ENCODE results near the gene SHKBP1.
"Not testable (repeated sequence)": the region's sequence is repeated elsewhere in the genome, so short reads cannot be mapped to it uniquely, and the experiment has no call there.

Gene SHKBP1

GRCh38 chr19:40623403-40624251, 47.0 kb downstream of the SHKBP1 start:
- peaks cover 3% of the 10 kb centered on the region; the same call in 1 of the 2 replicates for H3K4me1 ChIP-seq
- peak overlapping the region; percentile 30 for H3K4me3 ChIP-seq (ENCODE audit: low read depth, low read length)
- H3K9me3 ChIP-seq = no peaks in the 10 kb centered on the region
- DNase-seq = peak; percentile 93
- no peak for TF ChIP-seq CTCF (IDR thresholded peaks at IDR 0.05; ENCODE audit: low read depth, low read length)
- no peaks in the 10 kb centered on the region for H3K36me3 ChIP-seq
- H3K27me3 ChIP-seq = no peaks in the 10 kb centered on the region

DNA sequence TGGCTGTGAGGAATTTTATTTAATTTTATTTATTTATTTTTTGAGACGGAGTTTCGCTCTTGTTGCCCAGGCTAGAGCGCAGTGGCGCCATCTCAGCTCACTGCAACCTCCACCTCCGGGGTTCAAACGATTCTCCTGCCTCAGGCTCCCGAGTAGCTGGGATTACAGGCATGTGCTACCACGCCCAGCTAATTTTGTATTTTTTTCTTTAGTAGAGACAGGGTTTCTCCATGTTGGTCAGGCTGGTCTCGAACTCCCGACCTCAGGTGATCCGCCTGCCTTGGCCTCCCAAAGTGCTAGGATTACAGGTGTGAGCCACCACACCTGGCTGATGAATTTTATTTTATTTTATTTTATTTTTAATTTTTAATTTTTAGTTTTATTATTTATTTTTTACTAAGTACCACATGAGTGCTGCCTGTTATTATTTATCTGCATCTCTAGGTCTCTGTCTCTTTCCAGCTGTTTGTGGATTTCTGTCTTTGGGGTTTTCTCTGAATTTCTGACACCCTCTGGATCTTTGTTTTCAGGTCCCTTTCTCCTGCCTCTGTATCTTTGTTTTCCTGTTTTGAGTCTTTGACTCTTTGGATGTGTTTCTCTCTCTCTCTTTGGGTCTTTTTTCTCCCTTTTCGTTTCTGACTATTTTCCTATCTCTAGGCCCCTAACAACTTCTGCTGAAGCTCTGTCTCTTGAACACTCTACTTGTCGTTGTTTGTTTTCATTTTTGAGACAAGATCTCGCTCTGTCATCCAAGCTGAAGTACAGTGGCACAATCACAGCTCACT, 47.9 kb downstream of the SHKBP1 start:
- H3K27me3 ChIP-seq; H3K4me1 ChIP-seq; H3K9me3 ChIP-seq; DNase-seq; H3K36me3 ChIP-seq; H3K4me3 ChIP-seq (ENCODE audit: low read depth, low read length): not testable (repeated sequence)

GRCh38 chr19:40625406-40626120, 48.9 kb downstream of the SHKBP1 start:
- no peaks in the 10 kb centered on the region for H3K36me3 ChIP-seq

DNA sequence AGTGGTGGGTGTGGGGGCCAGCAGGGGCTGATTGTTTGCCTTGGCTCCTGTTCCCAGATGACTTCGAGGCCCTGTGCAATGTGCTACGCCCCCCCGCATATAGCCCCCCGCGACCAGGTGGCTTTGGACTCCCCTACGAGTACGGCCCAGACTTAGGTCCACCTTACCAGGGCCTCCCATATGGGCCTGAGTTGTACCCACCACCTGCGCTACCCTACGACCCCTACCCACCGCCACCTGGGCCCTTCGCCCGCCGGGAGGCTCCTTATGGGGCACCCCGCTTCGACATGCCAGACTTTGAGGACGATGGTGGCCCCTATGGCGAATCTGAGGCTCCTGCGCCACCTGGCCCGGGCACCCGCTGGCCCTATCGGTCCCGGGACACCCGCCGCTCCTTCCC, 50.2 kb downstream of the SHKBP1 start:
- peaks cover 3% of the 10 kb centered on the region; the same call in 1 of the 2 replicates for H3K4me1 ChIP-seq
- H3K36me3 ChIP-seq = no peaks in the 10 kb centered on the region
- no peaks in the 10 kb centered on the region for H3K27me3 ChIP-seq
- H3K4me3 ChIP-seq (ENCODE audit: low read depth, low read length) = no peak overlapping the region
- DNase-seq = no peak
- TF ChIP-seq CTCF (IDR thresholded peaks at IDR 0.05; ENCODE audit: low read depth, low read length) = no peak
- no peaks in the 10 kb centered on the region for H3K9me3 ChIP-seq

More at GRCh38 chr19:40625406-40626120, 48.9 kb downstream of the SHKBP1 start:
- no peaks in the 10 kb centered on the region for H3K9me3 ChIP-seq
- H3K4me3 ChIP-seq (ENCODE audit: low read depth, low read length) = no peak overlapping the region
- no peak for DNase-seq
- peaks cover 3% of the 10 kb centered on the region; the same call in 1 of the 2 replicates for H3K4me1 ChIP-seq
- H3K27me3 ChIP-seq = no peaks in the 10 kb centered on the region
- no peak for TF ChIP-seq CTCF (IDR thresholded peaks at IDR 0.05; ENCODE audit: low read depth, low read length)

GRCh38 chr19:40627486-40628279, 51.0 kb downstream of the SHKBP1 start:
- TF ChIP-seq CTCF (IDR thresholded peaks at IDR 0.05; ENCODE audit: low read depth, low read length) = no peak
- peaks cover 3% of the 10 kb centered on the region; the same call in 1 of the 2 replicates for H3K4me1 ChIP-seq
- no peaks in the 10 kb centered on the region for H3K27me3 ChIP-seq
- H3K36me3 ChIP-seq = no peaks in the 10 kb centered on the region
- no peaks in the 10 kb centered on the region for H3K9me3 ChIP-seq
- DNase-seq = no peak
- H3K4me3 ChIP-seq (ENCODE audit: low read depth, low read length) = no peak overlapping the region

GRCh38 chr19:40629346-40629745, 52.7 kb downstream of the SHKBP1 start:
- no peaks in the 10 kb centered on the region for H3K27me3 ChIP-seq
- H3K9me3 ChIP-seq = no peaks in the 10 kb centered on the region
- peaks cover 3% of the 10 kb centered on the region; the same call in 1 of the 2 replicates for H3K4me1 ChIP-seq
- no peak overlapping the region for H3K4me3 ChIP-seq (ENCODE audit: low read depth, low read length)
- H3K36me3 ChIP-seq = no peaks in the 10 kb centered on the region
- TF ChIP-seq CTCF (IDR thresholded peaks at IDR 0.05; ENCODE audit: low read depth, low read length) = no peak
- DNase-seq = no peak

All from BE2C (cell line).